Measurements from ENCODE around the gene C11orf21. TPM values are rescaled to one million over a fixed set of nuclear protein-coding genes. Genes with fewer than 3 reads are reported as not detected.

Gene C11orf21
- total and polyA plus RNA-seq, 9 of the 15 experiments (the other 6 are each of a cell fraction or from before 2014, with no cell fraction given) = 0.10 to 2.6 (median 2.0) TPM

DNA sequence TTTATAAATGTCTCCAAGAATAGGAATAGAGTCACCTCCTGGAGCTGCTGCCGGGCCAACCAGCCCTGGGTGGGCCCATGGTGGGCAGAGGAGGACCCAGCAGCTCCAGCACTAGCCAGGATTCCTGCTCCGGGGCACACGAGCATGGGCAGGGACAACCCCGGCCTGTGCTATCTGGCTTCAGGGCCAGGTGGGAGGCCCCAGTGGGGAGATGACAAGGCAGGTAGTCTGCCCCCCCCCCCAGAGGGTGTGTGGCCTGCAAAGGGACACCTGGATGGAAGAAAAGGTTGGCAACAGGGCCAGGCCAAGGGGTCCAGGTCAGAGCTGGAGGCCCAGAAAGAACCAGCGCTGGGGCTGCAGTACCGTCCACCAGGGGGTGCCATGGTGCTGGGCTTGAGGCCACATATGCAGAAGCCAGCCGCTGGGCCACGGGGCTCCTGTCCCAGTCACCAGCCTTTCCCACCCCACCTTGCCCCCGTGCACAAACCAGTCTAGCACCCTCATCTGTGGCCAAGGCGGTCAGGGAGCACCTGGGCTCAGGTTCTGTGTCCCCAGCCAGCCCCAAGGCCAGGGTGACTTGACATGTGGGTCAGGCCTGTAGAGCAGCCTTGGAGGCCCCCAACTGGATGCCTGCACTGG, 3.5 kb upstream of the C11orf21 start (continued):
- TF ChIP-seq, protein P1, sequence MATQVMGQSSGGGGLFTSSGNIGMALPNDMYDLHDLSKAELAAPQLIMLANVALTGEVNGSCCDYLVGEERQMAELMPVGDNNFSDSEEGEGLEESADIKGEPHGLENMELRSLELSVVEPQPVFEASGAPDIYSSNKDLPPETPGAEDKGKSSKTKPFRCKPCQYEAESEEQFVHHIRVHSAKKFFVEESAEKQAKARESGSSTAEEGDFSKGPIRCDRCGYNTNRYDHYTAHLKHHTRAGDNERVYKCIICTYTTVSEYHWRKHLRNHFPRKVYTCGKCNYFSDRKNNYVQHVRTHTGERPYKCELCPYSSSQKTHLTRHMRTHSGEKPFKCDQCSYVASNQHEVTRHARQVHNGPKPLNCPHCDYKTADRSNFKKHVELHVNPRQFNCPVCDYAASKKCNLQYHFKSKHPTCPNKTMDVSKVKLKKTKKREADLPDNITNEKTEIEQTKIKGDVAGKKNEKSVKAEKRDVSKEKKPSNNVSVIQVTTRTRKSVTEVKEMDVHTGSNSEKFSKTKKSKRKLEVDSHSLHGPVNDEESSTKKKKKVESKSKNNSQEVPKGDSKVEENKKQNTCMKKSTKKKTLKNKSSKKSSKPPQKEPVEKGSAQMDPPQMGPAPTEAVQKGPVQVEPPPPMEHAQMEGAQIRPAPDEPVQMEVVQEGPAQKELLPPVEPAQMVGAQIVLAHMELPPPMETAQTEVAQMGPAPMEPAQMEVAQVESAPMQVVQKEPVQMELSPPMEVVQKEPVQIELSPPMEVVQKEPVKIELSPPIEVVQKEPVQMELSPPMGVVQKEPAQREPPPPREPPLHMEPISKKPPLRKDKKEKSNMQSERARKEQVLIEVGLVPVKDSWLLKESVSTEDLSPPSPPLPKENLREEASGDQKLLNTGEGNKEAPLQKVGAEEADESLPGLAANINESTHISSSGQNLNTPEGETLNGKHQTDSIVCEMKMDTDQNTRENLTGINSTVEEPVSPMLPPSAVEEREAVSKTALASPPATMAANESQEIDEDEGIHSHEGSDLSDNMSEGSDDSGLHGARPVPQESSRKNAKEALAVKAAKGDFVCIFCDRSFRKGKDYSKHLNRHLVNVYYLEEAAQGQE (IDR thresholded peaks at IDR 0.05; ENCODE audit: borderline replicate concordance) = peak; percentile 84
- TF ChIP-seq, protein P1 (CRISPR knock-in tag; IDR thresholded peaks at IDR 0.05; ENCODE audit: low read depth) = no peak
- TF ChIP-seq PTTG1 (tag; IDR thresholded peaks at IDR 0.05; ENCODE audit: low read depth) (no peak), ZNF274 (IDR thresholded peaks at IDR 0.05; ENCODE audit: borderline replicate concordance, low read depth, low read length) (no peak), MYC (IDR thresholded peaks at IDR 0.05; ENCODE audit: low read depth, low read length) (no peak; the same call in 1 of the 2 replicates), MYC (CRISPR knock-in tag; IDR thresholded peaks at IDR 0.05; ENCODE audit: borderline replicate concordance, low read depth) (no peak), KDM1A (IDR thresholded peaks at IDR 0.05) (no peak), ZNF282 (CRISPR knock-in tag; IDR thresholded peaks at IDR 0.05) (no peak), ARHGAP35 (IDR thresholded peaks at IDR 0.05; ENCODE audit: partially characterized antibody) (no peak)
- TF ChIP-seq, protein P2, sequence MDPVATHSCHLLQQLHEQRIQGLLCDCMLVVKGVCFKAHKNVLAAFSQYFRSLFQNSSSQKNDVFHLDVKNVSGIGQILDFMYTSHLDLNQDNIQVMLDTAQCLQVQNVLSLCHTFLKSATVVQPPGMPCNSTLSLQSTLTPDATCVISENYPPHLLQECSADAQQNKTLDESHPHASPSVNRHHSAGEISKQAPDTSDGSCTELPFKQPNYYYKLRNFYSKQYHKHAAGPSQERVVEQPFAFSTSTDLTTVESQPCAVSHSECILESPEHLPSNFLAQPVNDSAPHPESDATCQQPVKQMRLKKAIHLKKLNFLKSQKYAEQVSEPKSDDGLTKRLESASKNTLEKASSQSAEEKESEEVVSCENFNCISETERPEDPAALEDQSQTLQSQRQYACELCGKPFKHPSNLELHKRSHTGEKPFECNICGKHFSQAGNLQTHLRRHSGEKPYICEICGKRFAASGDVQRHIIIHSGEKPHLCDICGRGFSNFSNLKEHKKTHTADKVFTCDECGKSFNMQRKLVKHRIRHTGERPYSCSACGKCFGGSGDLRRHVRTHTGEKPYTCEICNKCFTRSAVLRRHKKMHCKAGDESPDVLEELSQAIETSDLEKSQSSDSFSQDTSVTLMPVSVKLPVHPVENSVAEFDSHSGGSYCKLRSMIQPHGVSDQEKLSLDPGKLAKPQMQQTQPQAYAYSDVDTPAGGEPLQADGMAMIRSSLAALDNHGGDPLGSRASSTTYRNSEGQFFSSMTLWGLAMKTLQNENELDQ (CRISPR knock-in tag; IDR thresholded peaks at IDR 0.05; ENCODE audit: borderline replicate concordance) = no peak
- TF ChIP-seq, protein P3, sequence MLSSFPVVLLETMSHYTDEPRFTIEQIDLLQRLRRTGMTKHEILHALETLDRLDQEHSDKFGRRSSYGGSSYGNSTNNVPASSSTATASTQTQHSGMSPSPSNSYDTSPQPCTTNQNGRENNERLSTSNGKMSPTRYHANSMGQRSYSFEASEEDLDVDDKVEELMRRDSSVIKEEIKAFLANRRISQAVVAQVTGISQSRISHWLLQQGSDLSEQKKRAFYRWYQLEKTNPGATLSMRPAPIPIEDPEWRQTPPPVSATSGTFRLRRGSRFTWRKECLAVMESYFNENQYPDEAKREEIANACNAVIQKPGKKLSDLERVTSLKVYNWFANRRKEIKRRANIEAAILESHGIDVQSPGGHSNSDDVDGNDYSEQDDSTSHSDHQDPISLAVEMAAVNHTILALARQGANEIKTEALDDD (IDR thresholded peaks at IDR 0.05) = no peak
- TF ChIP-seq, protein P4, sequence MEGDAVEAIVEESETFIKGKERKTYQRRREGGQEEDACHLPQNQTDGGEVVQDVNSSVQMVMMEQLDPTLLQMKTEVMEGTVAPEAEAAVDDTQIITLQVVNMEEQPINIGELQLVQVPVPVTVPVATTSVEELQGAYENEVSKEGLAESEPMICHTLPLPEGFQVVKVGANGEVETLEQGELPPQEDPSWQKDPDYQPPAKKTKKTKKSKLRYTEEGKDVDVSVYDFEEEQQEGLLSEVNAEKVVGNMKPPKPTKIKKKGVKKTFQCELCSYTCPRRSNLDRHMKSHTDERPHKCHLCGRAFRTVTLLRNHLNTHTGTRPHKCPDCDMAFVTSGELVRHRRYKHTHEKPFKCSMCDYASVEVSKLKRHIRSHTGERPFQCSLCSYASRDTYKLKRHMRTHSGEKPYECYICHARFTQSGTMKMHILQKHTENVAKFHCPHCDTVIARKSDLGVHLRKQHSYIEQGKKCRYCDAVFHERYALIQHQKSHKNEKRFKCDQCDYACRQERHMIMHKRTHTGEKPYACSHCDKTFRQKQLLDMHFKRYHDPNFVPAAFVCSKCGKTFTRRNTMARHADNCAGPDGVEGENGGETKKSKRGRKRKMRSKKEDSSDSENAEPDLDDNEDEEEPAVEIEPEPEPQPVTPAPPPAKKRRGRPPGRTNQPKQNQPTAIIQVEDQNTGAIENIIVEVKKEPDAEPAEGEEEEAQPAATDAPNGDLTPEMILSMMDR (IDR thresholded peaks at IDR 0.05 in 2 of 3, conservative IDR thresholded peaks at IDR 0.05 in 1 of 3; ENCODE audit: insufficient read depth in 2 of 3, low read depth in 1 of 3, low read length in 3 of 3) = peak; percentile 89 to 91 (median 91)
- TF ChIP-seq, protein P5, sequence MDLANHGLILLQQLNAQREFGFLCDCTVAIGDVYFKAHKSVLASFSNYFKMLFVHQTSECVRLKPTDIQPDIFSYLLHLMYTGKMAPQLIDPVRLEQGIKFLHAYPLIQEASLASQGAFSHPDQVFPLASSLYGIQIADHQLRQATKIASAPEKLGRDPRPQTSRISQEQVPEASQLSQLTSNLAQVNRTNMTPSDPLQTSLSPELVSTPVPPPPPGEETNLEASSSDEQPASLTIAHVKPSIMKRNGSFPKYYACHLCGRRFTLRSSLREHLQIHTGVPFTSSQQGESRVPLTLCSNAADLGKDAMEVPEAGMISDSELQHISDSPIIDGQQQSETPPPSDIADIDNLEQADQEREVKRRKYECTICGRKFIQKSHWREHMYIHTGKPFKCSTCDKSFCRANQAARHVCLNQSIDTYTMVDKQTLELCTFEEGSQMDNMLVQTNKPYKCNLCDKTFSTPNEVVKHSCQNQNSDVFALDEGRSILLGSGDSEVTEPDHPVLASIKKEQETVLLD (IDR thresholded peaks at IDR 0.05) = no peak

Data from K562 (cell line).